DMS53 (cell line): ENCODE measurements around the gene CDK3.
A peak's percentile ranks its signal among the peaks of the same experiment; 100 is the strongest.
"Not testable (repeated sequence)": the region's sequence is repeated elsewhere in the genome, so short reads cannot be mapped to it uniquely, and the experiment has no call there.

Experiments
- DNase-seq: peaks from one replicate; lab custom pipeline; 2025; lab: John Stamatoyannopoulos, UW

The CDK3 gene

DNA sequence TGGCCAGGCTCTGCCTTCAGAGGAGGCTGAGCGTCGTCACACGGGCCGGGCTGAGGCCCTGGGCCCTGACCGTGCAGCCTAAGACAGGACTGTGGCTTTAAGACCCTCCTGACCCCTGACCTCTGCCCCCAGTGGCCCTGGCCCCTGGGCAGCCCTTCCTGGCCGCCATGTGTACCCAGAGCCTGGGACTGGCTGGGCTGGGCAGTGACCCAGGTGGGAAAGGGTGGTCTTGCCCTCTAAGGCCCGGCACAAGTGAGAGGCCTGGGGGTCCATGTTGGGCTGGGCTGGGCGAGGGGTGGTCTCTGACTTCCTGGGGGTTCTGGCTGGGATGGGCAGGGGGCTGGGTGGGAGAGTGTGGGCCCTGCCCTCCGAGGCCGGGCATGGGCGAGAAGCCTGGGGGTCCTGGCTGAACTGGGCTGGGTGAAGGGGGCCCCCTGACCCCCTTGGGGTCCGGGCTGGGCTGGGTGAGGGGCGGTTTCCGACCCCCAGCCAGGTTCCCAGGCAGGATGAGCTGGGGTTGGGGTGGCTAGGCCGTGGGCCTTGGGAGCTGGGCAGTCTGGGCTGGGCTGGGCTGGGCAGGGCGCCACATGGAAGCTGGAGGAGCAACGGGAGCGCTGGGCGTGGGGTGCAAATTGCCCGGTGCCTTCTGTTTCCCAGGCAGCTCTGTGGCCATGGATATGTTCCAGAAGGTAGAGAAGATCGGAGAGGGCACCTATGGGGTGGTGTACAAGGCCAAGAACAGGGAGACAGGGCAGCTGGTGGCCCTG lies at the start of gene CDK3:
TSS of gene CDK3 (plus strand) at position 101 of the 767 bp plus-strand sequence. CDS start at position 672, 571 bp downstream.
- no peak for DNase-seq

DNA sequence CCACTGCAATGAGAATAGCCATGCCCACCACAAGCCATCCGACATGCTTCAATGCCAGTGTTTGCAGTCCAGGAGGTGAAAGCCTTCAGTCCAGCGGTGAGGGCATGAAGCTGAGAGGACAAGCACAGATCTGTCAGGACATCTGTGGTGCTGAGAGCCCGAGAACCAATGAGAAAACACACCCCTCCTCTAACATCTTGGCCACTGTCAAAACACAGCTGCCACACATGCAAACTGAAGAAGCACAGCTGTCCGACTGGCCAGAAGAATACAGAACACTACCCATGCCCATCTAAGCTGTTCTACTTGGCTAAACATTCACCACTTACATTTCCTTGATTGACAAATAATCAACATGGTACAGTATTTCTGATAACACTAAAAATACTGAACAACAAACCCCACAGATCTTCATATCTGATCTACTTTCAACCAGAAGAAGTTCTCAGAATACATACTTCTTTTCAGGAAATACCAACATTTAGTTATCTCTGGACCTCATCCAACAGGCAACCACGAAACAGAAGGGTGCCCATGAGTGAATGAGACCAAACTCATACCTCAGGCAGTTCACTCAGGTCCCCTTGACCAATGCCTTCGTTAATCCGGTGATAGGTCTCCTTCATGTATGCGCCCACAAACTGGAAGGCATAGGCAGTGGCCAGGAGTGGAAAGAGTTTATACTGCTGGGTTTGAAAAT lies 49.6 kb upstream of the CDK3 start:
- DNase-seq = no peak

DNA sequence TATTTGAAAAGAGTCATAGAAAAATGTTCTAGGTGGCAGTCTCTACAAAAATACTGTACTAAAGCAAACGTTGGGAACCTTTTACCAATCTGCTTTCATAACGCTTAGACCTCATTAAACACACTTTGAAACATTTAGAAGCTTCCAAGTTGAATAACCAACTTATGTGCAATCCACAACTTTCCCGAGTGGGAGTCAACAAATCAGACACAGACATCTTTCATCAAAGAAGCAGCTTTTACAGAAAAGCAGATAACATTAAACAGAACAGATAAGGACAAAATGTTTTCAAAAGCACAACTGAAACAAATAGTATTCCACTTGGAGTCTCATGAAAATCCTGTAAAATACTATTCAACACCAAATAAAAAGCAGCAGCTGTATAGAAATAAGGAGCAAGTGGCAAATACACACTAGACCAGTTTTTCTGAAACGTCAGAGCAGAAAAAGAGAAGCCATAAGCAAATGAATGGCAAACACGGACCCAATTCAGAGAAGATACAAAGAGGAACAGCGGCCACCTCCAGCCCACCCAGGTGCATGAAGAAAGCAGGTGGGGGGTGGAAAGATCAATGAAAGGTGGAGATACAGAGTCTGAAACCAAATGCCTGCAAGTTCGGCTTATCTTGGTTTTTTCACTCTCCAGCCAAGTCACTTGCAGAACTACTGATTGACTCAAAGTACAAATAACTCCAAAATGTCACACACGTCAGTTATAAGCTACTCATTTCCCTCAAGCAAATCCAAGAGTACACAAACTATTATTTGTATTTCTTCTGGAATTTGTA lies 41.4 kb upstream of the CDK3 start:
- no peak for DNase-seq

DNA sequence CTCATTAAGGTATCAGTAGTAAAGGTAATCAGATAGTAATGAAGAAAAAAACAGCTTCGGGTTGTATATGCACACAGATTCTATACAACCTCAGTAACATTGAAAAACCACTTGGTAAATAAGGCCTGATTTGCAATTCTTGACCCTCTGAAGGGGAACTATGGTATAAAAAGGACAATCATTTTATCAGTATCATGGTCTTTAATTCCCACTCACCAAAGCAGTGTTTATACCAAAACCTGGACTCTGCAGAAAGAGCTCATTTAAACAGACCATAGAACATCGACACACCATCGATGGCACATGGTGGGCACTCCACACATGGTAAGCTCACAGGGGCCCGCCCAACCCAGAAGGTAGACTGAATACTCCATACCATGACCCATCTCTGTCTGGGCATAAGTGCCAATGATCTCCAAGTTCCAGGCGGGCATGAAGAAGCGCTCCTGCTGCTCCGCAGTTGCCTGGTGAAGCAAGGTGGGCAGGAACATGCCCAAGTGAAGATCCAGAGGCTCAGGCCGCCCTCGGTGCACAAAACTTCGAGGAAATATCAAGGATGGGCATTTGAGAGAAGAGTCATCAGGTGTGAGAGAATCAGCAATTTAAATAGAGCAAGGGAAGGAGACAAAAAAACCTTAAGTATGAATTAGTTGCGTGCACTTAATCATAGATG lies 40.7 kb upstream of the CDK3 start:
- no peak for DNase-seq

DNA sequence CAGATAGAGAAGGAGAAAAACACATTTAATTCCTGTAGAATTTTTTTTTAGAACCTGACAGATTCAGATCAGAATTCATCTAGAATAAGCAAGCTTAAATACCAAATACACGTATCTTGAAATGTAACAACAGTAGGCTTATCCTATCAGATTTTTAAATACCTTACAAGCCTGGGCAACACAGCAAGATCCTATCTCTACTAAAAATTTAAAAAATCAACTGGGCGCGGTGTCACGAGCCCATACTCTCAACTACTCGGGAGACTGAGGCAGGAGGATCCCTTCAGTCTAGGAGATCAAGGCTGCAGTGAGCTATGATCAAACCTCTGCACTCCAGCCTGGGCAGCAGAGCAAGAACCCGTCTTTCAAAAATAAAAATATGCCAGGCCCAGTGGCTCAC lies 35.2 kb upstream of the CDK3 start:
- DNase-seq = no peak

DNA sequence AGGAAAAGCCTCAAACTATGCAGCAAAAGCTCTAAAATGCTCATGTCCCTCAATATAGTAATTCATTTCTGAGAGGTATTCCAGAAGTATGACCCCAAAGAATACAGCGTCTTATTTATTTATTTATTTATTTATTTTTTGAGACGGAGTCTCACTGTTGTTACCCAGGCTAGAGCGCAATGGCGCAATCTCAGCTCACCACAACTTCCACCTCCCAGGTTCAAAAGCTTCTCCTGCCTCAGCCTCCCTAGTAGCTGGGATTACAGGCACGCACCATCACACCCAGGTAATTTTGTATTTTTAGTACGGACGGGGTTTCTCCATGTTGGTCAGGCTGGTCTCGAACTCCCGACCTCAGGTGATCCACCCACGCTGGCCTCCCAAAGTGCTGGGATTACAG lies 31.6 kb upstream of the CDK3 start:
- not testable (repeated sequence) for DNase-seq

DNA sequence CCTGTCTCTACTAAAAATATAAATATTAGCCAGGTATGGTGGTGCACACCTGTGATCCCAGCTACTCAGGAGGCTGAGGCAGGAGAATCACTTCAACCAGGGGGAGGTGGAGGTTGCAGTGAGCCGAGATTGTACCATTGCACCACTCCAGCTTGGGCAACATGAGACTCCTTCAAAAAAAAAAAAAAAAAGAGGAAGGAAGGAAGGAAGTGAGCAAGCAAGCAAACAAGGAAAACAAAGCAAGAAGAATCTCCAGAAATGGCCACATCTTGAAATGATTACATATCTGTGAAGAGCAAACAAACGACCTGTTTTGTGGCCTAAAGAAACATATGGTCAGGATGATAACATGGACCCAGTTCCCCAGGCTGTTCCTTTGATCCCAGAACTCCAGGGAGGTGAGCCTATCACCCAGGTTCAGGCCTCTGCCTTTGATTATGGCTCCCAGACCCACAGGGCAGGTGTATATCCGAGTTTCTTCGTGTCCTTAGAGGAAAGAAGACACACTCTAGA lies 30.6 kb upstream of the CDK3 start:
- DNase-seq = peak; percentile 55

DNA sequence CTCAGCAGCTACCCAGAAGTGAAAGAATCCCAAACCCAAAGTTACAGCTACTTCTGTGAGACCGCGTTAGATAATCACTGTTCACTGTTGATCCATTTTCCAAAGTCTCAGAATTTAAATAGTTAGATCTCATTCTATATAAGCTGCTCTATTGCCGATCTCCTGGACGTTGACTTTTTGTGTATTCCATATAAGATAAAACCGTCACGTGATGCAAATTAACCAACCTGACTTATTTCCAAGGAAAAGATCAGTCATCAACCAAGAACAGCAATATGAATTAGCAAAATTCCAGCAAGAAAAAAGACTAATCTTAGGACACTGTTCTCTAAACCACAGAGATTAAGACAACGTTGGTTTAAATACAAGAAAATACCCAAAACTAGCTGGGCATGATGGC lies 30.0 kb upstream of the CDK3 start:
- no peak for DNase-seq

DNA sequence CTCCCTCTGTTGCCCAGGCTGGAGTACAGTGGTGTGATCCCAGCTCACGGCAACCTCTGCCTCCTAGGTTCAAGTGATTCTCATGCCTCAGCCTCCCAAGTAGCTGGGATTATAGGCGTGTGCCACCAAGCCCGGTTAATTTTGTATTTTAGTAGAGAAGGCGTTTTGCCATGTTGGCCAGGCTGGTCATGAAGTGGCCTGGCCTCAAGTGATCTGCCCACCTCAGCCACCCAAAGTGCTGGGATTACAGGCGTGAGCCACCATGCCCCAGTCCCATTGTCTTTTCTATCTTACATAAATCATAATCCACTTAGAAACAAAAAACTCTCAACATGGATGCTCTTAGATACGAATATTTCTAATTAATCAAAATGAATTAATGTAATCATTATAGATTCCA lies 25.5 kb upstream of the CDK3 start:
- DNase-seq = not testable (repeated sequence)

DNA sequence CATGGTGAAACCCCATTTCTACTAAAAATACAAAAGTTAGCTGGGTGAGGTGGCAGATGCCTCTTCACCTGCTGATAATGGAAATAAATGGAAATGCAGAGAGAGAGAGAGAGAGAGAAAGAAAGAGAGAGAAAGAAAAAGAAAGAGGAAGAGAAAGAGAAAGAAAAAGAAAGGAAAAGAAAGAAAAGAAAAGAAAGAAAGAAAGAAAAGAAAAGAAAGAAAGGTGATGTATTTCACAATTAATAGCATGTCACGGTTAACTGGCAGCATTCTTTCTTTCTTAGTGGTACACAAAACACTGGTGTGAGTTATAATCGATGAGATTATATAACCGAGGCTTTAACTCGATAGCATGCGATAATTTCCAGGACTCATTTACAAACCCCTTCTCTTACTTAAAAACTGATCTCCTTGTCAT lies 24.9 kb upstream of the CDK3 start:
- no peak for DNase-seq

DNA sequence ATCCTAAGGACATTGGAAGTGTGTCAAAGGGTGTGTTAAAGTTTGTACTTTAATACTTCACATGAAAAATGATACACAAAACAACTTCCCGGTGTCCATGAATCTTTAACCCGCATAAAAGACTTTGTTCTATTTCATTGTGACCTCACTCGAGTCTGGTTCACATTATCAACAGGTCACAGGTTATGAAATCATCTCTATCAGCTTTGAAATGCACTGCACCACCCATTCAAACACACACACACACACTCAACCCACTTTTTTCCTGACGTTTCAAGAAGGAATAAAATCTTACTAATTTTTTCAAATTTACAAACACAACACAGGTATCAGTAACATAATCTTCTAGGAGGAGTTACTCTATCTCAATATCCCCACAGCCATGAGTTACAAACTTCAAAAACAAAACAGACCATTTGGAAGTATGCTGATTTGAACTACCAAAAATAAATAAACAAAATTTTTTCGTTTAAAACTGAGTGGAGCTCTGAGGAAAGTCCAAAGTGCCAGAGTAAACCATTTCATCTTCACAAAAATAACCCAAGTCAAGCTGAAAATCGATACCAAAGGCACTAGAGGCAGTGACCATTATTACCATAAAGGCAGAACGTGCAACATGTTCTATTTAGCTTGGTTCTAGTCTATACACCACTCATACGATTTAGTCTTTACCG lies 24.3 kb upstream of the CDK3 start:
- DNase-seq = no peak

DNA sequence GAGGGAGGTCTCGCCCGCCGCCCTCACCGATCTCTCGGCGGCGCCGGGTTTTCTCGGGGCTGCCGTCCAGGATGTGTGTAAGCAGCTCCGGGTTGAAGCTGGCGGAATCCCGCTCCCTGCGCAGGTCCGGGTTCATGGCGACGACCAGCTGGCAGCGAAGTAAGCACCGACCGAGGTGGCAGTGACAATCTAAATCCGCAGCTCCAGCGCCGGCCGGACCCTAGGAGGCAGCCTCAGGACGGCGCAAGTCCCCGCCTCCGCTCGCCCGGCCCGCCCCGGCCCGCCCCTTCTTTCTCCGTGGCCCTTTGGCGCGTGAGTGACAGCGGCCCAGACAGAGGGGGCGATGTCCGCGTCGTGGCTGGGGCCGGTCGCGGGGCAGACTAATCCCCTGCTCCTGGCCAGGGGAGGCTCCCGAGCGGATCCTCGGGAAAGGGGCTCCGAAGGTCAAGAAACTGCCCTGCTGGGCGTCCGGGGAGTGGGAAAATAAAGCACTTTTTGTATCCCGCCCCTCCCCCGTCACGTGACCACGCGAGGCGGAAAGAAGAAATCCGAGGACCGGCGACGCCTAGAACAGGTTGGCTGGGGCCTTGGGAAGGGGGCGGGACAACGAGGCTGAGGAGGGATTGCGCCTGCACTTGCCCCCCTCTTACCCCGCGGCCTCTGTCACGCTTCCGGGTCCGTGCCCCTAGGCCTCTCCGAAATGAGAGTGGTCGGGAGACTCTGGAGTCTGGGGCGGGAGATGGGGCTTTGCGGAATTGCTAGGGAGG lies 21.5 kb upstream of the CDK3 start, which contains the start of the genes ACOX1 and TEN1:
TSS of gene ACOX1 (minus strand) at position 229 of the 767 bp plus-strand sequence. CDS start at position 136, 93 bp downstream.
TSS of gene TEN1 (plus strand) at position 303 of the 767 bp plus-strand sequence. CDS start 6,953 bp downstream, outside the sequence.
- peak; percentile 99 for DNase-seq

DNA sequence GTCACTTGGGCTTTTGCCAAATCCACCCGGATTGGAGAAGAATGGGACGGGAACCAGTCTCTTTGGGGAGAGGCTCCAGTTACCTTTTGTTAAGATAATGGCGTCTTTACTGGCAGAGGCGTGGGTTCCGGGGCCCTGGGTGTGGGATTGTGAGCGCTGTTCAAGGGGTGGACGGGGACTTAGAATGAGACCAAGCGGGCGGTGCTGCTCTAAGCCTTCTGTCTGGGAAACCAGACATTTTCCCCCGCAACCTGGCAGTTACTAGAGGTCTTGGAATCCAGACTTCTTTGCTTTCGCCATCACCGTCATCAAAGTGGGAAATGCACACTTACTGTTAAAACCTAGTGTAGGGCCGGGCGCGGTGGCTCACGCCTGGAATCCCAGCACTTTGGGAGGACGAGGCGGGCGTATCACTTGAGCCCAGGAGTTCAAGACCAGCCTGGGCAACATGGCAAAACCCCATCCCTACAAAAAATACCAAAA lies 20.9 kb upstream of the CDK3 start:
- peak; percentile 92 for DNase-seq

DNA sequence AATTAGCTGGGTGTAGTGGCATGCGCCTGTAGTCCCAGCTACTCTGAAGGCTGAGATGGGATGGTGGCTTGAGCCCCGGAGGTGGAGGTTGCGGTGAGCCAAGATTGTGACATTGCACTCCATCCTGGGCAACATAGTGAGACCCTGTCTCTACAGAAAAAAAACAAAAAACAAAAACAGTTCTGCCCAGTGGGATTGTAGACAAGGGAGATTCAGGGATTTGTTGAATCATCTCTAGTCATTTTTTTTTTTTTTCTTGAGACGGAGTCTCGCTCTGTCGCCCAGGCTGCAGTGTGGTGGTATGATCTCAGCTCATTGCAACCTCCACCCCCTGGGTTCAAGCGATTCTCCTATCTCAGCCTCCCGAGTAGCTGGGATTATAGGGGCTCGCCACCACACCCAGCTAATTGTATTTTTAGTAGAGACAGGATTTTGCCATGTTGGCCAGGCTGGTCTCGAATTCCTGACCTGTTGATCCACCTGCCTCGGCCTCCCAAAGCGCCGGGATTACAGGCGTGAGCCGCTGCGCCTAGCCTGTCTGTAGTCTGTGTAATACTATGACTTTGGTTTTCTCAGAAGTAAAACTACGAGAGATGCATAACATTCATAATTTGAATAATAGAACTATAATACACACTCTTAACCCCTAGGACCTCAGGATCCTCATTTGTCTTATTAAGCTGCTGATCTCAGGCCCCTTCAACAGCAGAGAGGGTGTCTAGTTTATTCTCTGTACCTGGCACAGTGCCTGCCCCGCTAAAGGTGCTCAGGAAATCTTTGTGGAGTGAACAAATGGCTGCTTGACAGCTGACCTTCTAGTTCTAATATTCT lies 20.3 kb upstream of the CDK3 start:
- peak; percentile 17 for DNase-seq

DNA sequence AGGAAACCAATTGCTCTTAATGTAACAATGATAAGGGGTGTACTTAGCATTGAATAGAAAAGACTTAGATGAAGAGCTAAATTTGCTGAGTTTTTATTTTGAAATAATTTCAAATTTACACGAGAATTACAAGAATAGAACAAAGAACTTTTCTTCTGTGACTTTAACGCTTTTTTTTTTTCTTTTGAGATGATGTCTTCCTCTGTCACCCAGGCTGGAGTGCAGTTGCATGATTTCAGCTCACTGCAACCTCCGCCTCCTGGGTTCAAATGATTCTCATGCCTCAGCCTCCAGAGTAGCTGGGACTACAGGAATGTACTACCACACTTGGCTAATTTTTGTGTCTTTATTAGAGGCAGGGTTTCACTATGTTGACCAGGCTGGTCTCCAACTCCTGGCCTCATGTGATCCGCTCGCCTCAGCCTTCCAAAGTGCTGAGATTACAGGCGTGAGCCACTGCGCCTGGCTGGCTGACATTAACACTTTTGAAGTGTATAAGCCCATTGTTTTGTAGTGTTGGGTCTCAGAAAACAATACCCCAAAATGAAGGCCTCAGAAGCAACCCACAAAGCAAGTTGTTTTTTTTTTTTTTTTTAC lies 19.5 kb upstream of the CDK3 start:
- no peak for DNase-seq

DNA sequence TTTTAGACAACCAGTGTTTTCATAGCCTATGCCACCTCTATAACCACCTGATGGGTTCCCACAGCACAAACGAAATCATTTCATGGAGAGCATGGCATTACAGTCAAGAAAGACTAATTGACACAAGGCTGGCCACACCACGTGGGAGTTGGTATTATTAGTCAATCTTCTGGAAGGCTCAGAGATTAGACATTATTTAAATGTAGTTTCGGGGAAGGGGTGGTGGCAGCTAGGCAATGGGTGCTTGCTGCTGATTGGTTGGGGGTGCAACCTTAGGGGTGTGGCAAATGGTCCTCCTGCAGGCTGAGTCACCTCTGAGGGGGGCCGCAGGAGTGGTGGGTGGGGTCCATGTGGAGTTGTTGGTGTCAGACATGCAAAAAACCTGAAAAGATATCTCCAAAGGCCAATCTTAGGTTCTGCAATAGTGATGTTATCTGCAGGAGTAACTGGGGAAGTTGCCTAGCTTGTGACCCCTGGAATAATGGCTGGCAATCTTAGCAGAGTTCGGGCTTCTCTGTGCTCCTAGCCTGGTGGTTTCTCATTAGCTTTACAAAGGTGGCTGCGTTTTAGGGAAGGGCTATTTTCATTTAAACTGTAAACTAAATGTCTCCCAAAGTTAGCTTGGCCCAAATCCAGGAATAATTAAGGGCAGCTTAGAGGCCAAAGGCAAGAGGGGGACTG lies 17.0 kb upstream of the CDK3 start:
- DNase-seq = no peak

DNA sequence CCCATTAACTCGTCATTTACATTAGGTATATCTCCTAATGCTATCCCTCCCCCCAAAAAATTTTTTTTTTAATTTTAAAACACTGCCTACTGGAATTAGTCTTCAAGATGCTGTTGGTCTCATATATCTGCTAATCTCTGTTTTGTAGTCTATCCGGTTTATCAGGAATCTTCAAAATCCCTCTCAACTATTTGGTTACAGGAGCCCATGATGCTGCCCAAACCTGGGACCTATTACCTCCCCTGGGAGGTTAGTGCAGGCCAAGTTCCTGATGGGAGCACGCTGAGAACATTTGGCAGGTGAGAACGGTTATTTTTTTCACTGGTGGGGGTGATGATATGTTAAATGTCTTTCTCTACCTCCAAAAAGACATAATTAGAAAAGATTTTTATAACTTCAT lies 14.7 kb upstream of the CDK3 start:
- no peak for DNase-seq

DNA sequence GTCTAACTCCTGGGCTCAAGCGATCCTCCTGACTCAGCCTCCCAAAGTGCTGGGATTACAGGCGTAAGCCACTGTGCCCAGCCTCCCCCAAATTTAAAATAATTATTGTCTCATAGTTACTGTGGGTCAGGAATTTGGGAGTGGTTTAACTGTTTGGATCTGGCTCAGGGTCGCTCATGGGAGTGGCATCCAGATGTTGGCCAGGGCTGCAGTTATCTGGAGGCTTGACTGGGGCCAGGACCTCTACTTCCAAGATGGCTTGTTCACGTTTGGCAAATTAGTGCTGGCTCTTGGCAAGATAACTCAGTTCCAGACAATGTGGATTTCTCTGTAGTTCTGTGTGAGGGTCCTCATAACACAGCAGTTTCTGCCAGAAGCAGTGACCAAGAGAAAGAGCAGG lies 13.6 kb upstream of the CDK3 start:
- no peak for DNase-seq
